Measurements from ENCODE around the gene PNPLA8. TPM values are rescaled to one million over a fixed set of nuclear protein-coding genes. Genes with fewer than 3 reads are reported as not detected.

PNPLA8 gene
- total RNA-seq, 1 experiment from 2014 or later: 6.9 TPM

DNA sequence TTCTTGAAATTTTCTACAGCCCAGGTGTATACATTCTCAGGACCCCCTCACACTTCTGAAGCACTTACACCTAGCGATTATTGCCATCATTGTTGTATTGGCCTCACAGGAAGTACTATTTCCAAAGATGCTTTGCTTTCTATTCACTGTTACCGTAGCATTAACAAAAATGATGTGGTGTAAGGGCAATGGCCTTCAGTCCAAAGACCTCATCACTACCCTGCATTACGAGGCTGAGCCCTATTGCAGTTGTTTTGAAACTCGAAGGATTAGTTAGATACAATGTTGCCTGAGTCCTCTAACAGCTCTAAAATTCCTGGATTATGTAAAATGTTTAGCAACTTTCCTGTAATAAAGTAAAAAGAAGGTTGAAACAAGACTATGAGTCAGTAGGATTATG is 72.6 kb downstream of the PNPLA8 start:
- Mint-ChIP-seq H3K4me1 (ENCODE audit: low read depth, unreplicated experiment) (peaks cover 12% of the 10 kb centered on the region), H3K36me3 (ENCODE audit: insufficient read depth, unreplicated experiment) (peaks cover 16% of the 10 kb centered on the region), H3K9me3 (ENCODE audit: low read depth, unreplicated experiment) (no peaks in the 10 kb centered on the region), H3K27ac (ENCODE audit: unreplicated experiment) (no peak overlapping the region), H3K27me3 (ENCODE audit: unreplicated experiment) (peaks cover 15% of the 10 kb centered on the region), H3K4me3 (ENCODE audit: low read depth, unreplicated experiment) (no peak overlapping the region)
- no peak for DNase-seq
- CTCF ChIA-PET: no interaction called here
- TF ChIP-seq, protein P1, sequence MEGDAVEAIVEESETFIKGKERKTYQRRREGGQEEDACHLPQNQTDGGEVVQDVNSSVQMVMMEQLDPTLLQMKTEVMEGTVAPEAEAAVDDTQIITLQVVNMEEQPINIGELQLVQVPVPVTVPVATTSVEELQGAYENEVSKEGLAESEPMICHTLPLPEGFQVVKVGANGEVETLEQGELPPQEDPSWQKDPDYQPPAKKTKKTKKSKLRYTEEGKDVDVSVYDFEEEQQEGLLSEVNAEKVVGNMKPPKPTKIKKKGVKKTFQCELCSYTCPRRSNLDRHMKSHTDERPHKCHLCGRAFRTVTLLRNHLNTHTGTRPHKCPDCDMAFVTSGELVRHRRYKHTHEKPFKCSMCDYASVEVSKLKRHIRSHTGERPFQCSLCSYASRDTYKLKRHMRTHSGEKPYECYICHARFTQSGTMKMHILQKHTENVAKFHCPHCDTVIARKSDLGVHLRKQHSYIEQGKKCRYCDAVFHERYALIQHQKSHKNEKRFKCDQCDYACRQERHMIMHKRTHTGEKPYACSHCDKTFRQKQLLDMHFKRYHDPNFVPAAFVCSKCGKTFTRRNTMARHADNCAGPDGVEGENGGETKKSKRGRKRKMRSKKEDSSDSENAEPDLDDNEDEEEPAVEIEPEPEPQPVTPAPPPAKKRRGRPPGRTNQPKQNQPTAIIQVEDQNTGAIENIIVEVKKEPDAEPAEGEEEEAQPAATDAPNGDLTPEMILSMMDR (IDR thresholded peaks at IDR 0.05; ENCODE audit: unreplicated experiment): no peak
- BruUV-seq (replicated peaks): no TSS peak
- intact Hi-C loops (cut with micrococcal nuclease; ENCODE audit: unreplicated experiment): no loop called here

DNA sequence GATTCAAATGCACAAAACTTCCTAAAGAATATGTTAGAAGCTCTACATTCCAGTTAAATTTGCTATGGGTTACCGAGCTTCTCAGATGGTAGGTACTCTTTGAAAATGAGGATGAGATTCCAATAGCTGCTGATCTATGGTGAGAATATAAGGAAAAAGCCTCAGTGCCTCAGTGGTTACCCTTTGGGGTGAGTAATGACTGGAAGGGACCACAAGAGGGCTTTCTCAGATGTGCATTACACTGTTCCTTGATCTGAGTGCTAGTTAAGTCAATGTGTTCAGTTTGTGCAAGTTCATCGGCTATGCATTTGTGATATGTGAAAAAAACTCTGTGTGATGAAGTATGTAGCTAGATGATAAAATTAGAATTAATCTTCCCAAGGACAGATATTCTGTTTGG is 73.2 kb downstream of the PNPLA8 start:
- peaks cover 16% of the 10 kb centered on the region for H3K36me3 Mint-ChIP-seq (ENCODE audit: insufficient read depth, unreplicated experiment)
- H3K27ac Mint-ChIP-seq (ENCODE audit: unreplicated experiment): no peak overlapping the region
- TF ChIP-seq, protein P1 (IDR thresholded peaks at IDR 0.05; ENCODE audit: unreplicated experiment): peak; percentile 38
- H3K9me3 Mint-ChIP-seq (ENCODE audit: low read depth, unreplicated experiment): no peaks in the 10 kb centered on the region
- BruUV-seq (replicated peaks): no TSS peak
- intact Hi-C loops (cut with micrococcal nuclease; ENCODE audit: unreplicated experiment): no loop called here
- H3K27me3 Mint-ChIP-seq (ENCODE audit: unreplicated experiment): peaks cover 9% of the 10 kb centered on the region
- H3K4me3 Mint-ChIP-seq (ENCODE audit: low read depth, unreplicated experiment): no peak overlapping the region
- DNase-seq: peak; percentile 4
- H3K4me1 Mint-ChIP-seq (ENCODE audit: low read depth, unreplicated experiment): peaks cover 6% of the 10 kb centered on the region
- CTCF ChIA-PET: interaction anchor here (0.9 kb wide), 1 partner anchor 350 kb away, joined by 3 read pairs; no protein-coding TSS in a partner anchor

GRCh38 chr7:108451296-108451848 is 74.6 kb downstream of the PNPLA8 start:
- CTCF ChIA-PET: no interaction called here
- no peak overlapping the region for H3K4me3 Mint-ChIP-seq (ENCODE audit: low read depth, unreplicated experiment)
- no peaks in the 10 kb centered on the region for H3K27me3 Mint-ChIP-seq (ENCODE audit: unreplicated experiment)
- H3K9me3 Mint-ChIP-seq (ENCODE audit: low read depth, unreplicated experiment): no peaks in the 10 kb centered on the region
- TF ChIP-seq, protein P1 (IDR thresholded peaks at IDR 0.05; ENCODE audit: unreplicated experiment): no peak
- BruUV-seq (replicated peaks): no TSS peak
- H3K36me3 Mint-ChIP-seq (ENCODE audit: insufficient read depth, unreplicated experiment): peaks cover 16% of the 10 kb centered on the region
- H3K27ac Mint-ChIP-seq (ENCODE audit: unreplicated experiment): no peak overlapping the region
- H3K4me1 Mint-ChIP-seq (ENCODE audit: low read depth, unreplicated experiment): no peaks in the 10 kb centered on the region
- intact Hi-C loops (cut with micrococcal nuclease; ENCODE audit: unreplicated experiment): no loop called here
- no peak for DNase-seq

DNA sequence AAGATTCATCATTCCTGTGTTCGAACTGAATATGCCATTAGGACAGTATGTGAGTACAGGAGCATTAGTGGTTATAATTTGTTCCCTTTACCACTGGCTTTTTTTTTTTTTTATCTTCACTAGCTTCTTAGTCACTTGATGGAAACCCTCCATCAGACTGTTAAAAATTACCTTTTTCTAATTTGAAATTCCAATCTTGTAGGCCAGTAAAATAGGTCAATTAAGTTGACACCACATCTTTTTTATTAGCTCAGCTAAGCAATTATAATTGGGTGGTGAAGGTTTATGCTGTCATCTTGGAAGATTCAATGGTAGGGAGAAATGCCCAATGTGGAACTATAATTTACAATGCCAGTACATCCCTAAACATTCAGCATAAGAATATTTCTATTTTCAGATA is 75.8 kb downstream of the PNPLA8 start:
- no peaks in the 10 kb centered on the region for H3K4me1 Mint-ChIP-seq (ENCODE audit: low read depth, unreplicated experiment)
- no peak for DNase-seq
- H3K9me3 Mint-ChIP-seq (ENCODE audit: low read depth, unreplicated experiment): no peaks in the 10 kb centered on the region
- CTCF ChIA-PET: no interaction called here
- H3K4me3 Mint-ChIP-seq (ENCODE audit: low read depth, unreplicated experiment): no peak overlapping the region
- peaks cover 8% of the 10 kb centered on the region for H3K36me3 Mint-ChIP-seq (ENCODE audit: insufficient read depth, unreplicated experiment)
- BruUV-seq (replicated peaks): no TSS peak
- TF ChIP-seq, protein P1 (IDR thresholded peaks at IDR 0.05; ENCODE audit: unreplicated experiment): no peak
- no peak overlapping the region for H3K27ac Mint-ChIP-seq (ENCODE audit: unreplicated experiment)
- H3K27me3 Mint-ChIP-seq (ENCODE audit: unreplicated experiment): no peaks in the 10 kb centered on the region
- intact Hi-C loops (cut with micrococcal nuclease; ENCODE audit: unreplicated experiment): no loop called here

Data from Calu3 (cell line).